Keratinocyte (primary cell): ENCODE data around the gene P3H2. TPM values are rescaled to one million over a fixed set of nuclear protein-coding genes. Genes with fewer than 3 reads are reported as not detected.

Source experiments
- DNase-seq: peaks from one replicate; pipeline ENCODE4 v3.0.0-alpha.2; 2011; ENCODE audit warnings: low read depth, missing footprints, low spot score
- FAIRE-seq: peaks from 2 replicates; lab custom pipeline; 2011; peaks lifted over from hg19 to GRCh38; lab: Jason Lieb, UNC
- H2AFZ ChIP-seq: 2 replicates; pipeline ENCODE4 v1.6.0; 2012; ENCODE audit warnings: low read length, control low read depth, inconsistent platforms; ENCODE audit not compliant: control insufficient read depth
- H3K27ac ChIP-seq: 2 replicates; pipeline ENCODE4 v1.5.1; 2011; ENCODE audit warnings: low read length; ENCODE audit not compliant: control insufficient read depth, insufficient read depth
- H3K27me3 ChIP-seq: 3 replicates; pipeline ENCODE4 v1.6.0; 2011; ENCODE audit warnings: low read length; ENCODE audit not compliant: control insufficient read depth, insufficient read depth; ENCODE audit errors: extremely low read depth
- H3K36me3 ChIP-seq, 2 experiments: 2 replicates in 1 of 2; 3 replicates in 1 of 2; pipeline ENCODE4 v1.5.1; 2011; ENCODE audit warnings: low read length in 2 of 2, mild to moderate bottlenecking in 1 of 2; ENCODE audit not compliant: control insufficient read depth in 2 of 2, insufficient read depth in 2 of 2; ENCODE audit errors: extremely low read depth in 1 of 2
- H3K4me1 ChIP-seq: 3 replicates; pipeline ENCODE4 v1.5.1; 2011; ENCODE audit warnings: low read length; ENCODE audit not compliant: control insufficient read depth, insufficient read depth; ENCODE audit errors: extremely low read depth
- H3K4me2 ChIP-seq: 3 replicates; pipeline ENCODE4 v1.6.0; 2011; ENCODE audit warnings: low read depth, low read length; ENCODE audit not compliant: control insufficient read depth, insufficient read depth; ENCODE audit errors: extremely low read depth
- H3K4me3 ChIP-seq, 3 experiments: fragments of 200-600 bp in 1 of 3; sonication (generic) in 1 of 3; 2 replicates in 2 of 3; 3 replicates in 1 of 3; pipeline ENCODE4 v1.5.1; 2011 to 2016; ENCODE audit warnings: low read length in 3 of 3, mild to moderate bottlenecking in 3 of 3, control low read depth in 2 of 3, inconsistent platforms in 1 of 3, low read depth in 1 of 3, mixed read lengths in 1 of 3, mixed run types in 1 of 3, moderate library complexity in 1 of 3; ENCODE audit not compliant: control insufficient read depth in 2 of 3, insufficient read depth in 2 of 3; ENCODE audit errors: extremely low read depth in 1 of 3
- H3K79me2 ChIP-seq: 2 replicates; pipeline ENCODE4 v1.6.0; 2012; ENCODE audit warnings: low read length; ENCODE audit not compliant: control insufficient read depth, insufficient read depth
- H3K9ac ChIP-seq: 3 replicates; pipeline ENCODE4 v1.6.0; 2011; ENCODE audit warnings: low read length; ENCODE audit not compliant: control insufficient read depth, insufficient read depth; ENCODE audit errors: extremely low read depth
- H3K9me1 ChIP-seq: 3 replicates; pipeline ENCODE4 v1.6.0; 2011; ENCODE audit warnings: low read length; ENCODE audit not compliant: control insufficient read depth, insufficient read depth; ENCODE audit errors: extremely low read depth
- H3K9me3 ChIP-seq: 2 replicates; pipeline ENCODE4 v1.5.1; 2012; ENCODE audit warnings: low read depth, low read length; ENCODE audit not compliant: control insufficient read depth
- H4K20me1 ChIP-seq: 3 replicates; pipeline ENCODE4 v1.6.0; 2011; ENCODE audit warnings: low read length; ENCODE audit not compliant: control insufficient read depth, insufficient read depth; ENCODE audit errors: extremely low read depth
- EZH2 ChIP-seq: IDR thresholded peaks from one replicate; pipeline ENCODE4 v1.6.1; 2012; ENCODE audit warnings: inconsistent platforms, mild to moderate bottlenecking, low read length, moderate library complexity
- dilution Hi-C: fragments of 300-500 bp; cut with MboI; formaldehyde crosslinking; loops from one replicate; pipeline ENCODE4 v1.7.0; 2020; ENCODE audit warnings: low sequenced_read_pairs; ENCODE audit not compliant: extremely low pct_ligation_motif_present
- polyA plus RNA-seq, 5 experiments: library from polyadenylated mRNA; depleted of rRNA in 3 of 5; stranded (reverse) in 3 of 5; stranded (forward) in 1 of 5; unstranded in 1 of 5; fragments of >200 nt; gene quantifications; 1 replicate in 1 of 5; 2 replicates in 3 of 5; 3 replicates in 1 of 5; pipeline versions ENCODE4 v1.2.1 to v1.2.3, GENCODE V29; 2011 to 2012; ENCODE audit warnings: missing spikeins in 2 of 5, low read depth in 1 of 5, low replicate concordance in 1 of 5
- TF ChIP-seq, protein P1 (sequence below), 3 experiments: IDR thresholded peaks in 1 of 3; conservative IDR thresholded peaks in 1 of 3; optimal IDR thresholded peaks in 1 of 3; 2 replicates in 2 of 3; 3 replicates in 1 of 3; pipeline versions ENCODE3 to v1.5.1; 2011; ENCODE audit warnings: low read length in 3 of 3, mild to moderate bottlenecking in 3 of 3, moderate library complexity in 2 of 3, control low read depth in 1 of 3, inconsistent platforms in 1 of 3; ENCODE audit not compliant: insufficient read depth in 2 of 3; ENCODE audit errors: extremely low read depth in 1 of 3

Gene P3H2
- polyA plus RNA-seq, 1 donor (not counting 4 experiments of a cell fraction or from before 2014, with no cell fraction given): 115 TPM

DNA sequence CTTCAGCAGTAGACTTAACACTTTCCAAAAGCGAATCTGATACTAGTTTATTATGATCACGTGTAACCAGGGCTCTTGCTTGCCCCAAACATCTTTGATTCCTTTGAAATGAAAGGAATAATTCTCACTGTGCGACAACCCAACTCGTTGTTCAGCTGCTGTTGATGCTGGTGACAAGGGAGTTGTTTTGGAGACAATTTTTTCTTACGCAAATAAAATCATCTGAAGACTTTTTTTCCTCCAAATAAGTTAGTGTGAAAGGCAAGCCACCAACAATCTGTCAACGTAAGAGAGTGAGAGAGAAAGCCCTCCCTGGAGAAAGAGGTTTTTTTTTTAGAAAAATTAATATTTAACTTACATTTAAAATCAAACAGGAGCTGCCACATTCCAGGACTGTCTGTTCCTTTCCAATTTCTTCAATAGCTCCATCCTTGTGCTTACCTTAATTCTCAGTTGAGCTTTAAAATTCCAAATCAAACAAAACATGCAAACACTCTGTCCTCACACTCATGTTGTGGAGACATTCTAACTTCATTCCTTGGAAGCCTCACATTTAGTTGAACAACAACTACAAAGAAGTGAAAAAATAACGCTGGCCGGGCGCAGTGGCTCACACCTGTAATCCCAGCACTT, 4.9 kb upstream of the P3H2 start:
- Histone ChIP-seq H3K79me2 (peaks cover 1% of the 10 kb centered on the region), H3K4me1 (peaks cover 18% of the 10 kb centered on the region), H4K20me1 (no peaks in the 10 kb centered on the region), H3K9me1 (no peaks in the 10 kb centered on the region), H3K27me3 (no peaks in the 10 kb centered on the region), H3K4me3 (no peak overlapping the region), H3K9me3 (no peaks in the 10 kb centered on the region), H3K4me2 (no peak overlapping the region), H3K27ac (no peak overlapping the region), H2AFZ (no peak overlapping the region), H3K9ac (no peak overlapping the region), H3K36me3 (no peaks in the 10 kb centered on the region)
- TF ChIP-seq, protein P1, sequence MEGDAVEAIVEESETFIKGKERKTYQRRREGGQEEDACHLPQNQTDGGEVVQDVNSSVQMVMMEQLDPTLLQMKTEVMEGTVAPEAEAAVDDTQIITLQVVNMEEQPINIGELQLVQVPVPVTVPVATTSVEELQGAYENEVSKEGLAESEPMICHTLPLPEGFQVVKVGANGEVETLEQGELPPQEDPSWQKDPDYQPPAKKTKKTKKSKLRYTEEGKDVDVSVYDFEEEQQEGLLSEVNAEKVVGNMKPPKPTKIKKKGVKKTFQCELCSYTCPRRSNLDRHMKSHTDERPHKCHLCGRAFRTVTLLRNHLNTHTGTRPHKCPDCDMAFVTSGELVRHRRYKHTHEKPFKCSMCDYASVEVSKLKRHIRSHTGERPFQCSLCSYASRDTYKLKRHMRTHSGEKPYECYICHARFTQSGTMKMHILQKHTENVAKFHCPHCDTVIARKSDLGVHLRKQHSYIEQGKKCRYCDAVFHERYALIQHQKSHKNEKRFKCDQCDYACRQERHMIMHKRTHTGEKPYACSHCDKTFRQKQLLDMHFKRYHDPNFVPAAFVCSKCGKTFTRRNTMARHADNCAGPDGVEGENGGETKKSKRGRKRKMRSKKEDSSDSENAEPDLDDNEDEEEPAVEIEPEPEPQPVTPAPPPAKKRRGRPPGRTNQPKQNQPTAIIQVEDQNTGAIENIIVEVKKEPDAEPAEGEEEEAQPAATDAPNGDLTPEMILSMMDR (optimal IDR thresholded peaks at IDR 0.05 in 1 of 3, IDR thresholded peaks at IDR 0.05 in 1 of 3, conservative IDR thresholded peaks at IDR 0.05 in 1 of 3; ENCODE audit: extremely low read depth in 1 of 3, insufficient read depth in 2 of 3, low read length in 3 of 3): no peak
- no peak for TF ChIP-seq EZH2
- FAIRE-seq: peak; percentile 34
- dilution Hi-C loops: no loop called here
- DNase-seq: no peak

DNA sequence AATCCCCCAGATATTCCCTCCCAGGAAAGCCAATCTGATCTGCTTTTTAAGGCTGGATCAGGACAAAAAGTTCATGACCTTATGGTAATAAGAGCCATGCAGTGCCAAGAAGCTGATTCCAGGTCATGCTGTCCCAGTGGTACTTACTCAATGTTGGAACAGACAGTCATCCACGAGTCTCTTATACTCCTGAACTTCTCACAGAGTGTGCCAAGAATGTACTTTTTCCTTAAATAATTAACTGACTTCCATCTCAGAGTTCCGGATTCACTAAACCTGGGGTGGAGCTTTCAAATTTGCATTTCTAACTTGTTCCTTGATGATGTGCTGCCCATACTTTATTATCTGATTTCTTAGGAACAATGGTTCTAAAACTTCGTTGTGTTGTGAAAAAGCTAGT, 3.4 kb upstream of the P3H2 start:
- dilution Hi-C loops: no loop called here
- no peak for FAIRE-seq
- Histone ChIP-seq H3K79me2 (peaks cover 16% of the 10 kb centered on the region), H3K4me3 (no peak overlapping the region), H4K20me1 (no peaks in the 10 kb centered on the region), H3K9me1 (no peaks in the 10 kb centered on the region), H3K9me3 (no peaks in the 10 kb centered on the region), H3K4me1 (peaks cover 18% of the 10 kb centered on the region), H3K9ac (no peak overlapping the region), H2AFZ (no peak overlapping the region), H3K27ac (no peak overlapping the region), H3K4me2 (no peak overlapping the region), H3K36me3 (no peaks in the 10 kb centered on the region), H3K27me3 (no peaks in the 10 kb centered on the region)
- TF ChIP-seq, protein P1 (optimal IDR thresholded peaks at IDR 0.05 in 1 of 3, IDR thresholded peaks at IDR 0.05 in 1 of 3, conservative IDR thresholded peaks at IDR 0.05 in 1 of 3; ENCODE audit: extremely low read depth in 1 of 3, insufficient read depth in 2 of 3, low read length in 3 of 3): no peak
- no peak for TF ChIP-seq EZH2
- no peak for DNase-seq
